ENCODE data around the gene VPS26C.

DNA sequence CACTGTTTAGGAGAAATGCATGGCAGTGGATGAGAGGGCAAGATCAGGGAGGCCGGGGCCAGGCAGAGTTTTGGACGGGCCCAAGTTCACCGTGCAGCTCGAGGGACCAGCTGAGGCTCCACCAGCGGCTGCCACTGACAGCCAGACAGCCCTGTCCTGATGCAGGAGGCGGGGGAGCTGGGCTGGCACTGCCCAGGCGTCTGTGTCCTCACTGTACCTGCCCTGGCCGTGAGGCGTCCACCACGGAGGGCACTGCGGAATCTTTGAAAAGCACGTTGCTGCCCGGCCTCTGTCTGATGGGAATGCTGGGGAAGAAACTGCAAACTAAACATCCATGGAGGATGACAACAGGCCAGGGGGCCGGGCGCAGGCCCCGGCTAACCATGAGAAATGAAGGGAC, 35.5 kb downstream of the VPS26C start:
- TF ChIP-seq, protein P1, sequence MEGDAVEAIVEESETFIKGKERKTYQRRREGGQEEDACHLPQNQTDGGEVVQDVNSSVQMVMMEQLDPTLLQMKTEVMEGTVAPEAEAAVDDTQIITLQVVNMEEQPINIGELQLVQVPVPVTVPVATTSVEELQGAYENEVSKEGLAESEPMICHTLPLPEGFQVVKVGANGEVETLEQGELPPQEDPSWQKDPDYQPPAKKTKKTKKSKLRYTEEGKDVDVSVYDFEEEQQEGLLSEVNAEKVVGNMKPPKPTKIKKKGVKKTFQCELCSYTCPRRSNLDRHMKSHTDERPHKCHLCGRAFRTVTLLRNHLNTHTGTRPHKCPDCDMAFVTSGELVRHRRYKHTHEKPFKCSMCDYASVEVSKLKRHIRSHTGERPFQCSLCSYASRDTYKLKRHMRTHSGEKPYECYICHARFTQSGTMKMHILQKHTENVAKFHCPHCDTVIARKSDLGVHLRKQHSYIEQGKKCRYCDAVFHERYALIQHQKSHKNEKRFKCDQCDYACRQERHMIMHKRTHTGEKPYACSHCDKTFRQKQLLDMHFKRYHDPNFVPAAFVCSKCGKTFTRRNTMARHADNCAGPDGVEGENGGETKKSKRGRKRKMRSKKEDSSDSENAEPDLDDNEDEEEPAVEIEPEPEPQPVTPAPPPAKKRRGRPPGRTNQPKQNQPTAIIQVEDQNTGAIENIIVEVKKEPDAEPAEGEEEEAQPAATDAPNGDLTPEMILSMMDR (IDR thresholded peaks at IDR 0.05): no peak
- no peak for TF ChIP-seq POLR2A (IDR thresholded peaks at IDR 0.05)

Measured in right lobe of liver (tissue), 4 donors.